Right lobe of liver (tissue), 6 donors: Measurements from ENCODE around the gene DENND2D. TPM values are rescaled to one million over a fixed set of nuclear protein-coding genes. Genes with fewer than 3 reads are reported as not detected.

Source experiments
- ATAC-seq, 4 donors: fragments of 200-7000 bp; cut with Tn5 transposase; one replicate each; pipeline ENCODE4 v1.9.1; 2020; ENCODE audit warnings: mild to moderate bottlenecking in 4 of 4, moderate library complexity in 4 of 4
- DNase-seq, 3 donors: peaks; one replicate each; pipeline ENCODE4 v3.0.0-alpha.2; 2020
- H3K27ac ChIP-seq, 3 donors: fragments of 200-600 bp; one replicate each; pipeline ENCODE4 v1.8.0; 2022
- H3K27me3 ChIP-seq, 2 donors: fragments of 200-600 bp; one replicate each; pipeline ENCODE4 v1.8.0; 2022
- H3K36me3 ChIP-seq, 4 donors: fragments of 200-600 bp; sonication (generic) in 1 of 4; one replicate each; pipeline versions ENCODE4 v1.5.1 to v1.8.0; 2017 to 2022; ENCODE audit warnings: control low read depth in 1 of 4
- H3K4me1 ChIP-seq, 4 donors: fragments of 200-600 bp; sonication (generic) in 1 of 4; one replicate each; pipeline versions ENCODE4 v1.5.1 to v1.8.0; 2017 to 2022; ENCODE audit warnings: control low read depth in 1 of 4
- H3K4me3 ChIP-seq, 3 donors: fragments of 200-600 bp; one replicate each; pipeline ENCODE4 v1.8.0; 2022
- H3K9me3 ChIP-seq, 4 donors: fragments of 200-600 bp; sonication (generic) in 1 of 4; one replicate each; pipeline versions ENCODE4 v1.5.1 to v1.8.0; 2017 to 2022; ENCODE audit warnings: control low read depth in 1 of 4
- CTCF ChIP-seq, 4 donors: fragments of 200-600 bp in 3 of 4; fragments of 450-650 bp in 1 of 4; IDR thresholded peaks; one replicate each; pipeline versions ENCODE4 v1.5.1 to v1.8.0; 2016 to 2022; ENCODE audit warnings: antibody characterized with exemption in 4 of 4, mild to moderate bottlenecking in 2 of 4
- POLR2A ChIP-seq: fragments of 450-650 bp; IDR thresholded peaks from one replicate; pipeline ENCODE4 v1.6.1; 2017; ENCODE audit warnings: antibody characterized with exemption, mild to moderate bottlenecking
- WGBS: methylation state at CpG from one replicate; pipeline ENCODE4 v1.1.6; 2018; ENCODE audit warnings: low coverage, low lambda C conversion rate; ENCODE audit not compliant: insufficient coverage; ENCODE audit errors: missing lambda C conversion rate; 5-methylcytosine and 5-hydroxymethylcytosine counted together
- intact Hi-C, 2 donors: fragments of 100-400 bp; cut with DNase I; formaldehyde crosslinking; loops; one replicate each; pipeline versions ENCODE4 v1.11.2 to v1.14.1; 2022
- total RNA-seq, 6 experiments: library from RNA; depleted of rRNA in 2 of 6; stranded (reverse); fragments of >200 nt in 2 of 6; fragmentation: NEBNext Ultra II Directional in 3 of 6; extraction: Animal tissue kit (Norgen Biotek cat#: 25700) in 3 of 6; gene quantifications; one replicate each; pipeline versions ENCODE4 v1.1.0 to v1.2.4, GENCODE V29; 2016 to 2023
- donor health status: DM: no; HTN: yes; CAD: no.
- donor health status: DM: no; HTN: no; CAD: no.
- donor health status: DM: no; HTN: no; CAD: no.
- donor health status: DM: no; HTN: yes; CAD: no.
- donor health status: DM: no; HTN: yes; CAD: no.

DENND2D gene
- total RNA-seq, 6 experiments from 2014 or later, result 9.6 to 18.6 (median 13.9) TPM

- intact Hi-C loops, result no loop called here
- Histone ChIP-seq H3K9me3 (no peaks in the 10 kb centered on the region), H3K4me1 (peaks cover 0 to 27% (median 3%) of the 10 kb centered on the region in 4 donors), H3K4me3 (no peak overlapping the region), H3K27me3 (no peaks in the 10 kb centered on the region), H3K36me3 (peaks cover 0 to 37% (median 10%) of the 10 kb centered on the region in 4 donors), H3K27ac (no peak overlapping the region)
- TF ChIP-seq POLR2A (no peak), CTCF (IDR thresholded peaks at IDR 0.05) (no peak)
- DNase-seq, result no peak
- no peak for ATAC-seq
- WGBS, result 60% methylated on average over 2 of the region's 2 CpGs
Measured at GRCh38 chr1:111148376-111148881, 52.0 kb downstream of the DENND2D start.

- peaks cover 0 to 32% (median 5%) of the 10 kb centered on the region in 4 donors for H3K4me1 ChIP-seq
- H3K4me3 ChIP-seq, result no peak overlapping the region
- intact Hi-C loops, result no loop called here
- TF ChIP-seq POLR2A, result no peak
- no peak for TF ChIP-seq CTCF (IDR thresholded peaks at IDR 0.05)
- 56% methylated on average over 3 of the region's 3 CpGs for WGBS
- no peak overlapping the region for H3K27ac ChIP-seq
- ATAC-seq (no peak), DNase-seq (no peak)
- no peaks in the 10 kb centered on the region for H3K27me3 ChIP-seq
- peaks cover 0 to 32% (median 10%) of the 10 kb centered on the region in 4 donors for H3K36me3 ChIP-seq
- H3K9me3 ChIP-seq, result no peaks in the 10 kb centered on the region
Measured at GRCh38 chr1:111147948-111148347, 52.5 kb downstream of the DENND2D start.

- peaks cover 0 to 46% (median 13%) of the 10 kb centered on the region in 4 donors for H3K4me1 ChIP-seq
- TF ChIP-seq POLR2A (no peak), CTCF (IDR thresholded peaks at IDR 0.05) (no peak)
- H3K4me3 ChIP-seq, result no peak overlapping the region
- ATAC-seq (no peak), DNase-seq (no peak)
- no peak overlapping the region for H3K27ac ChIP-seq
- intact Hi-C loops, result no loop called here
- H3K9me3 ChIP-seq, result no peaks in the 10 kb centered on the region
- peaks cover 0 to 30% (median 10%) of the 10 kb centered on the region in 4 donors for H3K36me3 ChIP-seq
- no peaks in the 10 kb centered on the region for H3K27me3 ChIP-seq
Measured at GRCh38 chr1:111145963-111146768, 54.3 kb downstream of the DENND2D start.

GRCh38 chr1:111145542-111145941 is 54.9 kb downstream of the DENND2D start:
- DNase-seq (peak in 1 of 3 donors; percentile 24), ATAC-seq (peak; percentile 8 to 41 (median 21))
- intact Hi-C loops, result no loop called here
- Histone ChIP-seq H3K27ac (no peak overlapping the region), H3K36me3 (peaks cover 0 to 27% (median 10%) of the 10 kb centered on the region in 4 donors), H3K4me1 (peaks cover 0 to 46% (median 15%) of the 10 kb centered on the region in 4 donors), H3K4me3 (no peak overlapping the region), H3K27me3 (no peaks in the 10 kb centered on the region), H3K9me3 (no peaks in the 10 kb centered on the region)
- TF ChIP-seq CTCF (IDR thresholded peaks at IDR 0.05) (no peak), POLR2A (no peak)
- 25% methylated on average over 1 of the region's 2 CpGs for WGBS
